GM23338 (cell line): ENCODE results near the gene NGEF. TPM values are rescaled to one million over a fixed set of nuclear protein-coding genes. Genes with fewer than 3 reads are reported as not detected.

Experiments
- ATAC-seq: fragments of 200-7000 bp; cut with Tn5 transposase; 3 replicates; pipeline ENCODE4 v1.9.1; 2020
- DNase-seq: peaks from one replicate; pipeline ENCODE4 v3.0.0-alpha.2; 2015; ENCODE audit warnings: low spot score
- H2AFZ ChIP-seq: fragments of 200-600 bp; sonication (generic); 2 replicates; pipeline ENCODE4 v1.8.0; 2016; ENCODE audit warnings: antibody characterized with exemption, mild to moderate bottlenecking, moderate library complexity
- H3F3A ChIP-seq: fragments of 200-600 bp; sonication (generic); replicated peaks from 2 replicates; pipeline ENCODE4 v1.8.0; 2017; ENCODE audit warnings: antibody characterized with exemption, mixed run types, low read depth
- H3K27ac ChIP-seq: fragments of 200-600 bp; sonication (generic); 2 replicates; pipeline ENCODE4 v1.6.1; 2016; ENCODE audit warnings: low read depth
- H3K27me3 ChIP-seq: fragments of 200-600 bp; sonication (generic); 2 replicates; pipeline ENCODE4 v1.8.0; 2016; ENCODE audit warnings: mild to moderate bottlenecking, mixed run types, moderate library complexity; ENCODE audit not compliant: insufficient read depth
- H3K36me3 ChIP-seq: fragments of 200-600 bp; sonication (generic); 2 replicates; pipeline ENCODE4 v1.8.0; 2016; ENCODE audit warnings: mild to moderate bottlenecking; ENCODE audit not compliant: insufficient read depth
- H3K4me1 ChIP-seq: fragments of 200-600 bp; sonication (generic); 2 replicates; pipeline ENCODE4 v1.8.0; 2016; ENCODE audit warnings: mild to moderate bottlenecking, moderate library complexity; ENCODE audit not compliant: insufficient read depth
- H3K4me2 ChIP-seq: fragments of 200-600 bp; sonication (generic); 2 replicates; pipeline ENCODE4 v1.7.1; 2017; ENCODE audit warnings: mixed run types
- H3K4me3 ChIP-seq: fragments of 200-600 bp; sonication (generic); 2 replicates; pipeline ENCODE4 v1.6.1; 2016; ENCODE audit warnings: mixed run types
- H3K79me2 ChIP-seq: fragments of 200-600 bp; sonication (generic); replicated peaks from 2 replicates; pipeline ENCODE4 v1.8.0; 2017; ENCODE audit warnings: mild to moderate bottlenecking; ENCODE audit not compliant: insufficient read depth
- H3K9me2 ChIP-seq: fragments of 200-600 bp; sonication (generic); 2 replicates; pipeline ENCODE4 v1.8.0; 2017; ENCODE audit not compliant: insufficient read depth
- H4K20me1 ChIP-seq: fragments of 200-600 bp; sonication (generic); replicated peaks from 2 replicates; pipeline ENCODE4 v1.8.0; 2017; ENCODE audit warnings: mild to moderate bottlenecking; ENCODE audit not compliant: insufficient read depth
- H3K27ac Mint-ChIP-seq: 2 replicates; pipeline ENCODE4 v1.8.0; 2020; ENCODE audit warnings: inconsistent platforms, mild to moderate bottlenecking, moderate library complexity, mixed read lengths
- H3K27me3 Mint-ChIP-seq: 3 replicates; pipeline ENCODE4 v1.8.0; 2022; ENCODE audit warnings: low read depth, mild to moderate bottlenecking, moderate library complexity, mixed read lengths, inconsistent platforms; ENCODE audit not compliant: insufficient read depth, poor library complexity
- H3K36me3 Mint-ChIP-seq: 3 replicates; pipeline ENCODE4 v1.8.0; 2021; ENCODE audit warnings: low read depth, mild to moderate bottlenecking, inconsistent platforms, moderate library complexity, mixed read lengths
- H3K4me1 Mint-ChIP-seq: 3 replicates; pipeline ENCODE4 v1.8.0; 2020; ENCODE audit warnings: mild to moderate bottlenecking, inconsistent platforms, mixed read lengths
- H3K4me3 Mint-ChIP-seq: 3 replicates; pipeline ENCODE4 v1.8.0; 2021; ENCODE audit warnings: moderate library complexity, mild to moderate bottlenecking, inconsistent platforms, mixed read lengths
- H3K9me3 Mint-ChIP-seq: 3 replicates; pipeline ENCODE4 v1.8.0; 2020; ENCODE audit warnings: moderate library complexity, mild to moderate bottlenecking, inconsistent platforms, mixed read lengths
- CREB1 ChIP-seq: fragments of 250-450 bp; sonication (Bioruptor Pico); IDR thresholded peaks from 2 replicates; pipeline ENCODE4 v1.5.0; 2020; ENCODE audit warnings: low read depth, mild to moderate bottlenecking, moderate library complexity
- CTCF ChIP-seq, 2 experiments: fragments of 200-600 bp in 1 of 2; sonication (generic) in 1 of 2; conservative IDR thresholded peaks; 2 replicates each; pipeline versions ENCODE4 v1.5.1 to v1.6.1; 2016 to 2017; ENCODE audit warnings: antibody characterized with exemption in 2 of 2, low read depth in 2 of 2, mild to moderate bottlenecking in 2 of 2, moderate library complexity in 1 of 2
- EZH2 ChIP-seq: fragments of 200-600 bp; sonication (generic); IDR thresholded peaks from one replicate; pipeline ENCODE4 v1.8.0; 2017; ENCODE audit warnings: antibody characterized with exemption, mild to moderate bottlenecking, low read depth; ENCODE audit not compliant: unreplicated experiment
- JUNB ChIP-seq: IDR thresholded peaks from one replicate; pipeline ENCODE4 v1.6.1; 2016; ENCODE audit warnings: antibody characterized with exemption; ENCODE audit not compliant: unreplicated experiment
- POLR2AphosphoS5 ChIP-seq: IDR thresholded peaks from 2 replicates; pipeline ENCODE4 v1.6.1; 2016; ENCODE audit warnings: antibody characterized with exemption, low read depth
- REST ChIP-seq: IDR thresholded peaks from one replicate; pipeline ENCODE4 v1.6.1; 2018; ENCODE audit warnings: antibody characterized with exemption; ENCODE audit not compliant: unreplicated experiment
- ZNF114 ChIP-seq: fragments of 250-450 bp; sonication (Bioruptor Pico); IDR thresholded peaks from 2 replicates; pipeline ENCODE4 v1.5.0; 2020; ENCODE audit warnings: mild to moderate bottlenecking, moderate library complexity
- polyA plus RNA-seq: library from polyadenylated mRNA; unstranded; fragments of >200 nt; fragmentation: Nextera tagmentation; extraction: Ambion mirVana; gene quantifications from 2 replicates; pipeline ENCODE4 v1.2.1, GENCODE V29; 2016
- total RNA-seq: library from RNA; depleted of rRNA; stranded (reverse); fragments of >200 nt; shearing (Covaris generic); gene quantifications from 2 replicates; pipeline ENCODE4 v1.2.3, GENCODE V29; 2014

The NGEF gene
- total and polyA plus RNA-seq, 2 experiments from 2014 or later, result 1.8 to 5.4 TPM

GRCh38 chr2:233031556-233032500, 18.8 kb upstream of the NGEF start:
- Histone ChIP-seq H3K9me2 (peaks cover 6% of the 10 kb centered on the region; the same call in 1 of the 2 replicates), H3K36me3 (no peaks in the 10 kb centered on the region), H3K79me2 (no peaks in the 10 kb centered on the region), H3F3A (peaks cover 13% of the 10 kb centered on the region), H3K4me2 (no peak overlapping the region), H3K27me3 (no peaks in the 10 kb centered on the region), H4K20me1 (no peaks in the 10 kb centered on the region), H3K4me1 (no peaks in the 10 kb centered on the region), H3K27ac (no peak overlapping the region), H2AFZ (peak overlapping the region; percentile 84), H3K4me3 (no peak overlapping the region)
- H3K36me3 Mint-ChIP-seq, result peaks cover 3% of the 10 kb centered on the region; the same call in 1 of the 3 replicates
- peaks cover 4% of the 10 kb centered on the region for H3K27me3 Mint-ChIP-seq
- H3K4me1 Mint-ChIP-seq, result peaks cover 12% of the 10 kb centered on the region
- H3K4me3 Mint-ChIP-seq, result no peak overlapping the region
- peak; percentile 41 for DNase-seq
- peak; percentile 80 for ATAC-seq
- H3K9me3 Mint-ChIP-seq, result no peaks in the 10 kb centered on the region; the same call in 2 of the 3 replicates
- no peak overlapping the region for H3K27ac Mint-ChIP-seq
- TF ChIP-seq ZNF114 (CRISPR knock-in tag), result no peak
- TF ChIP-seq CTCF (conservative IDR thresholded peaks at IDR 0.05; ENCODE audit: low read depth in 2 of 2), result peak; percentile 12 to 34; a peak in 1 of 4 replicates

- H3K4me2 ChIP-seq, result no peak overlapping the region
- Mint-ChIP-seq H3K27me3 (peaks cover 7% of the 10 kb centered on the region), H3K9me3 (no peaks in the 10 kb centered on the region; the same call in 2 of the 3 replicates), H3K4me1 (peaks cover 15% of the 10 kb centered on the region), H3K27ac (no peak overlapping the region), H3K4me3 (no peak overlapping the region), H3K36me3 (no peaks in the 10 kb centered on the region)
- no peaks in the 10 kb centered on the region for H3K27me3 ChIP-seq
- TF ChIP-seq CREB1 (CRISPR knock-in tag) (no peak), JUNB (no peak)
- H2AFZ ChIP-seq, result no peak overlapping the region
- H3K36me3 ChIP-seq, result no peaks in the 10 kb centered on the region
- no peak overlapping the region for H3K4me3 ChIP-seq
- ATAC-seq (no peak), DNase-seq (no peak)
- no peaks in the 10 kb centered on the region for H4K20me1 ChIP-seq
- H3K79me2 ChIP-seq, result no peaks in the 10 kb centered on the region
- no peaks in the 10 kb centered on the region for H3K4me1 ChIP-seq
- no peaks in the 10 kb centered on the region for H3K9me2 ChIP-seq
- no peak overlapping the region for H3K27ac ChIP-seq
- H3F3A ChIP-seq, result no peaks in the 10 kb centered on the region
Measured at GRCh38 chr2:233029321-233029720, 16.3 kb upstream of the NGEF start.

- Histone ChIP-seq H2AFZ (peak overlapping the region; percentile 43; the same call in 1 of the 2 replicates), H3K79me2 (no peaks in the 10 kb centered on the region), H3K27me3 (no peaks in the 10 kb centered on the region), H3K9me2 (no peaks in the 10 kb centered on the region), H4K20me1 (no peaks in the 10 kb centered on the region), H3K36me3 (no peaks in the 10 kb centered on the region), H3K4me3 (no peak overlapping the region), H3K4me1 (no peaks in the 10 kb centered on the region), H3K4me2 (no peak overlapping the region), H3K27ac (no peak overlapping the region), H3F3A (no peaks in the 10 kb centered on the region)
- Mint-ChIP-seq H3K27ac (no peak overlapping the region), H3K9me3 (no peaks in the 10 kb centered on the region; the same call in 2 of the 3 replicates), H3K4me1 (peaks cover 5% of the 10 kb centered on the region), H3K27me3 (peaks cover 4% of the 10 kb centered on the region), H3K36me3 (no peaks in the 10 kb centered on the region), H3K4me3 (no peak overlapping the region)
- ATAC-seq (no peak), DNase-seq (peak; percentile 10)
- no peak for TF ChIP-seq EZH2
- TF ChIP-seq POLR2AphosphoS5, result no peak
- no peak for TF ChIP-seq REST
Measured at GRCh38 chr2:233026198-233026813, 13.2 kb upstream of the NGEF start.
